B cell (primary cell): ENCODE results near the gene WEE2. TPM values are rescaled to one million over a fixed set of nuclear protein-coding genes. Genes with fewer than 3 reads are reported as not detected.

ENCODE experiments used
- ATAC-seq: fragments of 200-7000 bp; cut with Tn5 transposase; one replicate; pipeline ENCODE4 v1.10.0; 2021; ENCODE audit warnings: low read depth, mild to moderate bottlenecking, moderate number of reproducible peaks, moderate library complexity
- CTCF ChIA-PET: fragments of 350-600 bp; sonication (Branson Sonifier 250); formaldehyde crosslinking; loops from one replicate; lab custom pipeline; 2021; ENCODE audit warnings: antibody characterized with exemption, inconsistent platforms; lab: Charles Lee
- POLR2A ChIA-PET: fragments of 350-600 bp; sonication (Branson Sonifier 250); formaldehyde crosslinking; loops from one replicate; lab custom pipeline; 2021; ENCODE audit warnings: antibody characterized with exemption; lab: Charles Lee
- DNase-seq: peaks from one replicate; pipeline ENCODE4 v3.0.0; 2013
- H2AFZ ChIP-seq: 2 replicates; pipeline ENCODE4 v1.6.1; 2012; ENCODE audit warnings: mild to moderate bottlenecking, low read depth, low read length; ENCODE audit not compliant: insufficient read depth, poor library complexity, severe bottlenecking
- H3K27ac ChIP-seq, 2 donors: 1 replicate in 1 of 2; 2 replicates in 1 of 2; pipeline ENCODE4 v1.5.1; 2012 to 2013; ENCODE audit warnings: low read length in 2 of 2, mild to moderate bottlenecking in 2 of 2, moderate library complexity in 1 of 2
- H3K27me3 ChIP-seq, 4 experiments: fragments of 200-600 bp in 1 of 4; sonication (generic) in 1 of 4; replicated peaks in 1 of 4; 1 replicate in 2 of 4; 2 replicates in 2 of 4; pipeline versions ENCODE4 v1.6.1 to v1.7.0; 2013 to 2016; ENCODE audit warnings: low read length in 3 of 4, mild to moderate bottlenecking in 2 of 4, mixed read lengths in 1 of 4, moderate library complexity in 1 of 4; ENCODE audit not compliant: insufficient read depth in 4 of 4, control insufficient read depth in 3 of 4; ENCODE audit errors: control extremely low read depth in 1 of 4
- H3K36me3 ChIP-seq, 2 experiments: replicated peaks in 1 of 2; 1 replicate in 1 of 2; 2 replicates in 1 of 2; pipeline versions ENCODE4 v1.6.1 to v1.7.1; 2013; ENCODE audit warnings: low read length in 1 of 2; ENCODE audit not compliant: insufficient read depth in 2 of 2, control insufficient read depth in 1 of 2; ENCODE audit errors: control extremely low read depth in 1 of 2, extremely low read depth in 1 of 2
- H3K4me1 ChIP-seq, 2 donors: fragments of 200-600 bp in 1 of 2; sonication (generic) in 1 of 2; 1 replicate in 1 of 2; 2 replicates in 1 of 2; pipeline versions ENCODE4 v1.5.1 to v1.6.1; 2013 to 2017; ENCODE audit warnings: low read length in 2 of 2; ENCODE audit not compliant: control insufficient read depth in 2 of 2, insufficient read depth in 2 of 2
- H3K4me2 ChIP-seq: replicated peaks from 2 replicates; pipeline ENCODE3; 2012; ENCODE audit warnings: mild to moderate bottlenecking, low read depth, low read length; ENCODE audit not compliant: poor library complexity, severe bottlenecking
- H3K4me3 ChIP-seq, 5 experiments: fragments of 200-600 bp in 1 of 5; sonication (generic) in 1 of 5; 1 replicate in 3 of 5; 2 replicates in 2 of 5; pipeline versions ENCODE4 v1.5.1 to v1.7.0; 2011 to 2016; ENCODE audit warnings: low read length in 4 of 5, mild to moderate bottlenecking in 4 of 5, low read depth in 2 of 5, control low read depth in 1 of 5, moderate library complexity in 1 of 5; ENCODE audit not compliant: insufficient read depth in 1 of 5; ENCODE audit errors: control extremely low read depth in 1 of 5, extremely low read depth in 1 of 5
- H3K79me2 ChIP-seq: fragments of 200-600 bp; sonication (generic); one replicate; pipeline ENCODE4 v1.6.0; 2016; ENCODE audit warnings: low read length; ENCODE audit not compliant: control insufficient read depth, insufficient read depth
- H3K9ac ChIP-seq: fragments of 200-600 bp; sonication (generic); 2 replicates; pipeline ENCODE4 v1.6.1; 2017; ENCODE audit warnings: mild to moderate bottlenecking, low read length, moderate library complexity
- H3K9me3 ChIP-seq, 3 donors: one replicate each; pipeline versions ENCODE4 v1.6.1 to v1.7.1; 2013; ENCODE audit warnings: low read length in 2 of 3; ENCODE audit not compliant: control insufficient read depth in 2 of 3, insufficient read depth in 1 of 3; ENCODE audit errors: control extremely low read depth in 1 of 3
- H4K20me1 ChIP-seq: 2 replicates; pipeline ENCODE4 v1.6.0; 2012; ENCODE audit warnings: mild to moderate bottlenecking, low read length; ENCODE audit not compliant: insufficient read depth, control insufficient read depth, poor library complexity, severe bottlenecking
- H3K27ac Mint-ChIP-seq: one replicate; pipeline ENCODE4 v1.8.0; 2021; ENCODE audit warnings: mixed read lengths
- H3K27me3 Mint-ChIP-seq: one replicate; pipeline ENCODE4 v1.8.0; 2021; ENCODE audit warnings: mixed read lengths
- H3K4me1 Mint-ChIP-seq: one replicate; pipeline ENCODE4 v1.8.0; 2021; ENCODE audit warnings: mixed read lengths
- H3K4me3 Mint-ChIP-seq: one replicate; pipeline ENCODE4 v1.8.0; 2021; ENCODE audit warnings: mixed read lengths
- H3K9me3 Mint-ChIP-seq: one replicate; pipeline ENCODE4 v1.8.0; 2022; ENCODE audit warnings: mixed read lengths; ENCODE audit not compliant: insufficient read depth
- EZH2 ChIP-seq: IDR thresholded peaks from 2 replicates; pipeline ENCODE4 v1.6.1; 2012; ENCODE audit warnings: borderline replicate concordance, low read depth, mild to moderate bottlenecking, moderate library complexity, low read length; ENCODE audit not compliant: insufficient read depth, poor library complexity, severe bottlenecking
- WGBS: methylation state at CpG from one replicate; pipeline ENCODE4 v1.1.5; 2013; ENCODE audit warnings: missing lambda C conversion rate; ENCODE audit not compliant: insufficient coverage; 5-methylcytosine and 5-hydroxymethylcytosine counted together
- intact Hi-C: fragments of 100-400 bp; cut with micrococcal nuclease; formaldehyde crosslinking; loops from one replicate; pipeline ENCODE4 v1.10.0; 2022
- polyA plus RNA-seq: library from polyadenylated mRNA; depleted of rRNA; stranded (reverse); fragments of >200 nt; gene quantifications from 2 replicates; pipeline ENCODE4 v1.2.3, GENCODE V29; 2012
- total RNA-seq, 2 donors: library from RNA; stranded (reverse); fragments of 120-200 nt in 1 of 2; gene quantifications; 1 replicate in 1 of 2; 2 replicates in 1 of 2; pipeline versions ENCODE4 v1.2.3 to v1.2.4, GENCODE V29; 2013 to 2022
- TF ChIP-seq, protein P1 (sequence below): fragments of 200-600 bp; IDR thresholded peaks from one replicate; pipeline ENCODE4 v1.8.0; 2022; ENCODE audit warnings: antibody characterized with exemption, mild to moderate bottlenecking

Gene WEE2
- total and polyA plus RNA-seq, 2 donors (not counting 1 experiment from before 2014, with no cell fraction given) = not detected

DNA sequence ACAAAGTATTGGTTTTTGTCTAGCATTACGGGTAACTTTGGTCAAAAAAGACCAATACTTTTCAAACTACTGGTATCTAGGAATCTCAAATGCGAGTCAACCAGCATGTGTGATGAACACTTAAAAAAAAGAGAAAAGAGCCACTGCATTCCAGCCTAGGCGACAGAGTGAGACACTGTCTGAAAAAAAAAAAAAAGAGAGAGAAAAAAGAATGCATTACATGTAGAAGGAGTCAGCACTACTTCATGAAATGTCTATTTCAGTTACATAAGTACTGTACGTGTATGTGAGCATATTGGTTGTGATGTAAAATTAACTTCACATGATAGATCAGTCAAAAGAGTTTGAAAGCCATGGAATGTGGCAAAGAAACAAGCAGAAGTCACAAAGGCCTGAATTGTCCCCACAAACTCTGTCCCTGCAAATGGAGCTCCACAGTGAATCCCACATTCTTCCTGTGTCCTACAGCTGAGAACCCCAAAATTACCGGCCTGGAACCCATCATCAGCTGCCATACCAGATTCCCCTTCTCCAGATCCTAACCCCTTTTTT lies 7.8 kb upstream of the WEE2 start:
- Histone ChIP-seq H4K20me1 (peaks cover 20% of the 10 kb centered on the region), H3K4me2 (peak overlapping the region; percentile 82), H3K4me3 (peak overlapping the region; percentile 1 to 72 (median 61)), H3K27me3 (no peaks in the 10 kb centered on the region), H3K79me2 (peaks cover 70% of the 10 kb centered on the region), H3K27ac (peak overlapping the region; percentile 68 to 87), H2AFZ (no peak overlapping the region), H3K36me3 (peaks cover 0 to 5% of the 10 kb centered on the region in 2 experiments), H3K9me3 (no peaks in the 10 kb centered on the region), H3K4me1 (peaks cover 45 to 47% of the 10 kb centered on the region in 2 donors), H3K9ac (peak overlapping the region; percentile 75)
- POLR2A ChIA-PET = interaction anchor here (4.7 kb wide), 1 partner anchor 38 kb away, joined by 21 read pairs; the partner anchor contains the start of gene SSBP1
- Mint-ChIP-seq H3K4me1 (peaks cover 68% of the 10 kb centered on the region), H3K27ac (peak overlapping the region; percentile 92), H3K9me3 (no peaks in the 10 kb centered on the region), H3K4me3 (peak overlapping the region; percentile 84), H3K27me3 (no peaks in the 10 kb centered on the region)
- no peak for ATAC-seq
- WGBS = 86% methylated on average over 3 of the region's 5 CpGs
- intact Hi-C loops = loop anchor here (2.0 to 5.0 kb wide), 3 partner anchors 52 to 778 kb away; partner anchors contain the start of genes AGK and BRAF
- CTCF ChIA-PET = interaction anchor here (1.4 to 6.4 kb wide), 4 partner anchors 37 to 1223 kb away, joined by 3 to 43 read pairs (median 18); partner anchors contain the start of gene SSBP1
- TF ChIP-seq, protein P1, sequence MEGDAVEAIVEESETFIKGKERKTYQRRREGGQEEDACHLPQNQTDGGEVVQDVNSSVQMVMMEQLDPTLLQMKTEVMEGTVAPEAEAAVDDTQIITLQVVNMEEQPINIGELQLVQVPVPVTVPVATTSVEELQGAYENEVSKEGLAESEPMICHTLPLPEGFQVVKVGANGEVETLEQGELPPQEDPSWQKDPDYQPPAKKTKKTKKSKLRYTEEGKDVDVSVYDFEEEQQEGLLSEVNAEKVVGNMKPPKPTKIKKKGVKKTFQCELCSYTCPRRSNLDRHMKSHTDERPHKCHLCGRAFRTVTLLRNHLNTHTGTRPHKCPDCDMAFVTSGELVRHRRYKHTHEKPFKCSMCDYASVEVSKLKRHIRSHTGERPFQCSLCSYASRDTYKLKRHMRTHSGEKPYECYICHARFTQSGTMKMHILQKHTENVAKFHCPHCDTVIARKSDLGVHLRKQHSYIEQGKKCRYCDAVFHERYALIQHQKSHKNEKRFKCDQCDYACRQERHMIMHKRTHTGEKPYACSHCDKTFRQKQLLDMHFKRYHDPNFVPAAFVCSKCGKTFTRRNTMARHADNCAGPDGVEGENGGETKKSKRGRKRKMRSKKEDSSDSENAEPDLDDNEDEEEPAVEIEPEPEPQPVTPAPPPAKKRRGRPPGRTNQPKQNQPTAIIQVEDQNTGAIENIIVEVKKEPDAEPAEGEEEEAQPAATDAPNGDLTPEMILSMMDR = no peak
- no peak for TF ChIP-seq EZH2
- peak; percentile 20 for DNase-seq

DNA sequence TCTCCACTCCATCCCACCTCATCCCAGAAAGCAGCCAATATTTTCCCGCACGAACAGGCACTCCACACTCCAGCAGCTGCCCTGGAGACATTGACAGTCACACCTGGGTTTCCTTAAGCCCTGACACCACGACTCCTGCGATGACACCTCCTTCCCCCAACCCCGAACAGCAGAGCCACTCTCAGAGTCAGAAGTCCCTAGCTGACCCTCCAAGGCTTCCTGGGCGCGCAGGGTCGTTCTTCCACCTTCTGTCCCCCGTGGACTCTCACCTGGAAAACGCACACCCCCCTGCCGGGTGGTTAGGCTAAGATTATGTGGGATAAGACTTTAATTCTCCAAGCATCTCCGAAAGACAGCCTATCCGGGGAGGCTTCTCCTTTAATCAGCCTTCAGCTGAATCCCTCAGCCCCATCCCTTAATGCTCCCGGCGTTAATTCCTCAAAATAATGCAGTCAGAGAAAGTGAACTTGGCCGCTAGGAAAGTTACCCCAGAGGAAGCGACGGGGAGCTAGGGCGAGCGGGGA lies 7.2 kb upstream of the WEE2 start:
- Histone ChIP-seq H3K4me1 (peaks cover 41 to 42% of the 10 kb centered on the region in 2 donors), H4K20me1 (peaks cover 15% of the 10 kb centered on the region), H3K9me3 (no peaks in the 10 kb centered on the region), H2AFZ (peak overlapping the region; percentile 63), H3K9ac (peak overlapping the region; percentile 75), H3K27ac (peak overlapping the region; percentile 68 to 87), H3K4me3 (peak overlapping the region; percentile 43 to 72 (median 61)), H3K27me3 (no peaks in the 10 kb centered on the region), H3K36me3 (peaks cover 0 to 5% of the 10 kb centered on the region in 2 experiments), H3K79me2 (peaks cover 65% of the 10 kb centered on the region), H3K4me2 (peak overlapping the region; percentile 82)
- no peak for ATAC-seq
- intact Hi-C loops = loop anchor here (1.0 to 5.0 kb wide), 5 partner anchors 37 to 779 kb away; partner anchors contain the start of genes AGK, BRAF, MRPS33 and SSBP1
- peaks cover 62% of the 10 kb centered on the region for H3K4me1 Mint-ChIP-seq
- ChIA-PET CTCF (interaction anchor here (0.7 to 6.4 kb wide), 7 partner anchors 31 to 1224 kb away, joined by 3 to 43 read pairs (median 4); partner anchors contain the start of gene SSBP1), POLR2A (interaction anchor here (0.6 to 4.7 kb wide), 3 partner anchors 38 to 266 kb away, joined by 3 to 21 read pairs (median 6); partner anchors contain the start of genes AGK and SSBP1)
- peak overlapping the region; percentile 84 for H3K4me3 Mint-ChIP-seq
- peak; percentile 40 for DNase-seq
- peak overlapping the region; percentile 92 for H3K27ac Mint-ChIP-seq
- 25% methylated on average over 3 of the region's 20 CpGs for WGBS
- no peaks in the 10 kb centered on the region for H3K27me3 Mint-ChIP-seq
- TF ChIP-seq EZH2 = no peak
- TF ChIP-seq, protein P1 = no peak
- no peaks in the 10 kb centered on the region for H3K9me3 Mint-ChIP-seq
